ENCODE results near the gene ASB10. TPM values are rescaled to one million over a fixed set of nuclear protein-coding genes. Genes with fewer than 3 reads are reported as not detected.
A peak's percentile ranks its signal among the peaks of the same experiment; 100 is the strongest.

Gene ASB10
- total RNA-seq (2013) = not detected
- polyA plus RNA-seq = not detected
- not detected in 2 replicates for polyA minus RNA-seq
- total RNA-seq = 0 to 0.23 (median 0) reads per million in 11 experiments

GRCh38 chr7:151186640-151187408 is at the start of gene ASB10:
Gene ASB10 (minus strand): TSS chr7:151187250. CDS start chr7:151187130, 120 bp downstream.
- WGBS (ENCODE audit: insufficient coverage) = 91% methylated on average over 17 of the region's 22 CpGs
- no peak within 1 kb of the TSS for H3K4me3 Mint-ChIP-seq
- Histone ChIP-seq H3K27ac (ENCODE audit: low read depth in 1 of 2, low read length in 2 of 2) (no peak within 1 kb of the TSS), H3K4me2 (replicated peaks; ENCODE audit: extremely low read depth, low read length, poor library complexity, severe bottlenecking) (no peak within 1 kb of the TSS), H3K4me3 (replicated peaks in 1 of 3; ENCODE audit: low read depth in 2 of 3, low read length in 3 of 3) (no peak within 1 kb of the TSS), H3K9me3 (replicated peaks in 1 of 2; ENCODE audit: control insufficient read depth in 1 of 2, insufficient read depth in 1 of 2, low read length in 2 of 2) (no peaks in the 10 kb centered on the region), H3K27me3 (ENCODE audit: control insufficient read depth in 2 of 2, insufficient read depth in 2 of 2, low read length in 2 of 2) (no peaks in the 10 kb centered on the region), H3K4me1 (ENCODE audit: control insufficient read depth in 1 of 2, insufficient read depth in 2 of 2, low read length in 2 of 2) (no peaks in the 10 kb centered on the region), H4K20me1 (ENCODE audit: insufficient read depth, low read length) (no peaks in the 10 kb centered on the region), H3K36me3 (replicated peaks in 1 of 2; ENCODE audit: control insufficient read depth in 1 of 2, insufficient read depth in 2 of 2, low read length in 2 of 2) (no peaks in the 10 kb centered on the region), H2AFZ (ENCODE audit: insufficient read depth, low read depth, low read length, poor library complexity, severe bottlenecking) (no peak within 1 kb of the TSS), H3K79me2 (ENCODE audit: insufficient read depth, low read length) (no peaks in the 10 kb centered on the region), H3K9ac (ENCODE audit: insufficient read depth, low read length, poor library complexity, severe bottlenecking) (no peak within 1 kb of the TSS)
- peaks cover 3 to 16% (median 10%) of the 10 kb centered on the region in 3 donors for H3K27me3 Mint-ChIP-seq (ENCODE audit: low read depth in 3 of 3)
- H3K27ac Mint-ChIP-seq = peak within 1 kb of the TSS in 2 of 7 donors; percentile 57 to 61
- intact Hi-C loops (cut with micrococcal nuclease) = no loop called here
- peaks cover 0 to 1% (median 0%) of the 10 kb centered on the region in 7 donors for H3K9me3 Mint-ChIP-seq
- no peaks in the 10 kb centered on the region for H3K36me3 Mint-ChIP-seq
- DNase-seq = no peak
- no peak for TF ChIP-seq CTCF (IDR thresholded peaks at IDR 0.05)
- H3K4me1 Mint-ChIP-seq = no peaks in the 10 kb centered on the region

GRCh38 chr7:151236406-151236805 is 49.4 kb upstream of the ASB10 start:
- Mint-ChIP-seq H3K27ac (peak overlapping the region in 4 of 7 donors; percentile 11 to 47 (median 32)), H3K4me1 (peaks cover 26% of the 10 kb centered on the region), H3K4me3 (no peak overlapping the region), H3K36me3 (peaks cover 61 to 70% of the 10 kb centered on the region in 2 donors), H3K9me3 (peaks cover 0 to 3% (median 0%) of the 10 kb centered on the region in 7 donors), H3K27me3 (ENCODE audit: low read depth in 3 of 3) (peaks cover under 1 to 3% (median 2%) of the 10 kb centered on the region in 3 donors)
- H3K27ac ChIP-seq (ENCODE audit: low read depth in 1 of 2, low read length in 2 of 2) = no peak overlapping the region
- no peaks in the 10 kb centered on the region for H3K9me3 ChIP-seq (replicated peaks in 1 of 2; ENCODE audit: control insufficient read depth in 1 of 2, insufficient read depth in 1 of 2, low read length in 2 of 2)
- no peaks in the 10 kb centered on the region for H3K27me3 ChIP-seq (ENCODE audit: control insufficient read depth in 2 of 2, insufficient read depth in 2 of 2, low read length in 2 of 2)
- peaks cover 46% of the 10 kb centered on the region for H3K79me2 ChIP-seq (ENCODE audit: insufficient read depth, low read length)
- H4K20me1 ChIP-seq (ENCODE audit: insufficient read depth, low read length) = peaks cover 82% of the 10 kb centered on the region
- over 99% methylated on average over 13 of the region's 13 CpGs for WGBS (ENCODE audit: insufficient coverage)
- no peak overlapping the region for H2AFZ ChIP-seq (ENCODE audit: insufficient read depth, low read depth, low read length, poor library complexity, severe bottlenecking)
- no peak overlapping the region for H3K9ac ChIP-seq (ENCODE audit: insufficient read depth, low read length, poor library complexity, severe bottlenecking)
- intact Hi-C loops (cut with micrococcal nuclease) = no loop called here
- no peak for TF ChIP-seq CTCF (IDR thresholded peaks at IDR 0.05)
- peaks cover 65 to 74% of the 10 kb centered on the region in 2 donors for H3K36me3 ChIP-seq (replicated peaks in 1 of 2; ENCODE audit: control insufficient read depth in 1 of 2, insufficient read depth in 2 of 2, low read length in 2 of 2)
- DNase-seq = no peak
- peaks cover 20 to 24% of the 10 kb centered on the region in 2 donors for H3K4me1 ChIP-seq (ENCODE audit: control insufficient read depth in 1 of 2, insufficient read depth in 2 of 2, low read length in 2 of 2)
- no peak overlapping the region for H3K4me3 ChIP-seq (replicated peaks in 1 of 3; ENCODE audit: low read depth in 2 of 3, low read length in 3 of 3)
- H3K4me2 ChIP-seq (replicated peaks; ENCODE audit: extremely low read depth, low read length, poor library complexity, severe bottlenecking) = no peak overlapping the region

Measured in CD14-positive monocyte (primary cell).